AG04449 (cell line): Measurements from ENCODE around the gene ZNF598.
"Not testable (repeated sequence)": the region's sequence is repeated elsewhere in the genome, so short reads cannot be mapped to it uniquely, and the experiment has no call there.

ENCODE experiments used
- CTCF ChIA-PET: fragments of 350-600 bp; formaldehyde crosslinking; extraction: SDS; loops from one replicate; lab custom pipeline; 2021; ENCODE audit warnings: antibody characterized with exemption; lab: Yijun Ruan, JAX
- POLR2A ChIA-PET: fragments of 400-600, 350-600 bp; formaldehyde crosslinking; extraction: SDS; loops from one replicate; lab custom pipeline; 2020; ENCODE audit warnings: antibody characterized with exemption, inconsistent platforms; lab: Yijun Ruan, JAX
- DNase-seq: peaks from one replicate; pipeline ENCODE4 v3.0.0-alpha.2; 2010; ENCODE audit warnings: low read depth, low spot score
- H3K4me3 ChIP-seq: 2 replicates; pipeline ENCODE4 v1.5.1; 2011; ENCODE audit warnings: low read depth, mild to moderate bottlenecking, control low read depth, low read length
- CTCF ChIP-seq: IDR thresholded peaks from one replicate; pipeline ENCODE4 v1.5.1; 2011; ENCODE audit warnings: mild to moderate bottlenecking, moderate library complexity, low read length, control low read depth, inconsistent platforms; ENCODE audit not compliant: insufficient read depth; ENCODE audit errors: missing control alignments

The ZNF598 gene

DNA sequence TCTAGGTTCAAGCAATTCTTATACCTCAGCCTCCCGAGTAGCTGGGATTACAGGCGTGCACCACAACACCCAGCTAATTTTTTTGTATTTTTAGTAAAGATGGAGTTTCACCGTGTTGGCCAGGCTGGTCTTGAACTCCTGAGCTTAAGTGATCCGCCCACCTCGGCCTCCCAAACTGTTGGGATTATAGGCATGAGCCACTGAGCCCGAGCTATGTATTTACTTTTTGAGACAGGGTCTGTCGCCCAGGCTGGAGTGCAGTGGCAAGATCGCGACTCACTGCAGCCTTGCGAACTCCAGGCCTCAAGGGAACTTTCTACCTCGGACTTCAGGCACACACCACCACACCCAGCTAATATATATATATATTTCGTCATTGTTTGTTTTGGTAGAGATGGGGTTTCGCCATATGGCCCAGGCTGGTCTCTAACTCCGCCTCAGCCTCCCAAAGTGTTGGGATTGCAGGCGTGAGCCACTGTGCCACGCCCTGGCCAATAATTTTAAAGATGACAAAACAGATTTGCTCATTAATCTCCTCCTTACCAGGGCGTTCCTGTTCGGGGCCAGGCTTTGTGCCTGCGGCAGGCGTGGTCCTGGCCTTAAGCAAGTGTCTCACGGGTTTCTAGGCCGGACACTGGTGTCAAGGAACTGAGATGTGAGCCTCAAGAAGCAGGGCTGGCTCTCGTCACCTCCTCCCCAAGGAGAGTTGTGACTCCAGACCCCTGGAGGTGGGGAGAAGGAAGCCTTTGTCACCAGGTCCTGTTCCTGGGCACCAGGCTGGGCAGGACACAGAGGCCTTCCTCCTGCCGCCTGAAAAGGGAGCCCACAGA is 5.7 kb upstream of the ZNF598 start:
- CTCF ChIA-PET = interaction anchor here (2.2 to 5.4 kb wide), 4 partner anchors 8 to 125 kb away, joined by 10 to 44 read pairs (median 30); no protein-coding TSS in a partner anchor
- POLR2A ChIA-PET = no interaction called here
- TF ChIP-seq CTCF = no peak
- no peak overlapping the region for H3K4me3 ChIP-seq
- DNase-seq = no peak

DNA sequence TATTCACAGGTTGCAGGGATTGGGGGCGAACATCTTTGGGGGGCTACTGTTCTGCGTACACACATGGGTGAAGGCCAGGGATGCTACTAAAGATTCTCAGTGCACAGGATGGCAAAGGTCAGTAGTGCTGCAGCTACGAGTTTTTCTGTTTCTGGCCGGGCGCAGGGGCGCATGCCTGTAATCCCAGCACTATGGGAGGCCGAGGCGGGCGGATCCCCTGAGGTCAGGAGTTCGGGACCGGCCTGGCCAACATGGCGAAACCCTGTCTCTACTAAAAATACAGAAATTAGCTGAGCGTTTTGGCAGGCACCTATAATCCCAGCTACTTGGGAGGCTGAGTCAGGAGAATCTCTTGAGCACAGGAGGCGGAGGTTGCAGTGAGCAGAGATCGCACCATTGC is 3.9 kb upstream of the ZNF598 start:
- POLR2A ChIA-PET = interaction anchor here (1.1 to 1.3 kb wide), 2 partner anchors 20 to 142 kb away, joined by 3 read pairs; partner anchors contain the start of gene TRAF7
- TF ChIP-seq CTCF = no peak
- CTCF ChIA-PET = interaction anchor here (3.6 to 5.4 kb wide), 3 partner anchors 10 to 127 kb away, joined by 22 to 44 read pairs (median 38); no protein-coding TSS in a partner anchor
- H3K4me3 ChIP-seq = no peak overlapping the region
- no peak for DNase-seq

DNA sequence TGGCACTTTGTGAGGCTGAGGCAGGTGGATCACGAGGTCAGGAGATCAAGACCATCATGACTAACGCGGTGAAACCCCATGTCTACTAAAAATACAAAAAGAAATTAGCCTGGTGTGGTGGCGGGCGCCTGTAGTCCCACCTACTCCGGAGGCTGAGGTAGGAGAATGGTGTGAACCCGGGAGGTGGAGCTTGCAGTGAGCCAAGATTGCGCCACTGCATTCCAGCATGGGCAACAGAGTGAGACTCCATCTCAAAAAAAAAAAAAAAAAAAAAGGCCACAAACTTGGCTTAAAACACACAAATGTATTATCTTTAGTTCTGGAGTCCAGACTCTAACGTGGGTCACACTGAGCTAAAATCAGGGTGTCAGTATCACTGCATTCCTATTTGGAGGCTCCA is 2.1 kb upstream of the ZNF598 start:
- not testable (repeated sequence) for DNase-seq, H3K4me3 ChIP-seq
- CTCF ChIA-PET = interaction anchor here (1.4 to 5.4 kb wide), 4 partner anchors 9 to 136 kb away, joined by 3 to 44 read pairs (median 30); no protein-coding TSS in a partner anchor
- POLR2A ChIA-PET = interaction anchor here (0.8 kb wide), 1 partner anchor 139 kb away, joined by 3 read pairs; no protein-coding TSS in a partner anchor

GRCh38 chr16:2009164-2009711 is 383 bp downstream of the ZNF598 start:
- peak overlapping the region; percentile 72 for H3K4me3 ChIP-seq
- DNase-seq = no peak
- POLR2A ChIA-PET = interaction anchor here (0.6 to 1.2 kb wide), 5 partner anchors 14 to 146 kb away, joined by 3 read pairs; partner anchors contain the start of genes RPS2 and TRAF7
- CTCF ChIA-PET = interaction anchor here (2.0 to 10.6 kb wide), 4 partner anchors 11 to 131 kb away, joined by 5 to 176 read pairs (median 7); partner anchors contain the start of gene PKD1
- no peak for TF ChIP-seq CTCF

GRCh38 chr16:2008631-2009163 is 924 bp downstream of the ZNF598 start:
- H3K4me3 ChIP-seq = peak overlapping the region; percentile 72
- ChIA-PET POLR2A (interaction anchor here (0.7 to 1.4 kb wide), 5 partner anchors 13 to 147 kb away, joined by 3 read pairs; partner anchors contain the start of genes RPS2 and TRAF7), CTCF (interaction anchor here (1.0 to 10.6 kb wide), 5 partner anchors 10 to 131 kb away, joined by 3 to 176 read pairs (median 7); partner anchors contain the start of gene PKD1)
- no peak for TF ChIP-seq CTCF
- DNase-seq = no peak

DNA sequence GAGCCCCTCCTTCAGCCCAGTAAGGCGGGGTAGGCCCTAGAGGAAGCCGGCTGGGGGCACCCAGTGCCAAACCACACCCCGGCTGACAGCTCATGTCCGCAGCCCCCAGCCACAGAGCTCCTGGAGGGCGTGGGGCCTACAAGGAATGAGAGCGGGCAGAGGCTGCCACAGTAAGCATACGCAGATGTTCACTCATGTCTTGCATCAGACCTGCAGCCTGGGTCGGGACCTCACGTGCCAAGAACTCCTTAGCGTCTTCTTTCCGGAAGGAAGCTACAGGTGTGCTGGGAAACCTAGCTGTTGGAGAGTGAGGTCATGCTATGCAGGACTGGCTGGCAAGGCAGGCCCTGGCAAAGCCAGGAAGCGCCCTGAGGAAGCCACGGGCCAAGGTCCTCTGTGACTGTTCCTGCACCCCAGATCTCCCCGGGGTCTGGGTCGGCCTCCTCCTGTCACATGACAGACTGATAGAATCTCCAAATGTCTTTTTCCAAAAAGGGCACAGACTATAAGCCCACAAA is 1.6 kb downstream of the ZNF598 start:
- no peak for DNase-seq
- no peak for TF ChIP-seq CTCF
- ChIA-PET POLR2A (interaction anchor here (0.6 to 1.4 kb wide), 3 partner anchors 12 to 147 kb away, joined by 3 read pairs; partner anchors contain the start of gene TRAF7), CTCF (interaction anchor here (1.0 to 10.6 kb wide), 5 partner anchors 10 to 132 kb away, joined by 3 to 176 read pairs (median 7); partner anchors contain the start of gene PKD1)
- peak overlapping the region; percentile 72 for H3K4me3 ChIP-seq
